Measurements from ENCODE around the gene CCDC158.

GRCh38 chr4:76457885-76458284 is 36.9 kb upstream of the CCDC158 start:
- no peak for TF ChIP-seq POLR2A (IDR thresholded peaks at IDR 0.05; ENCODE audit: low read depth, low read length)
- TF ChIP-seq RAD21 (IDR thresholded peaks at IDR 0.05; ENCODE audit: low read length): no peak
- TF ChIP-seq USF2 (IDR thresholded peaks at IDR 0.05; ENCODE audit: low read depth, low read length): no peak
- no peak for TF ChIP-seq CEBPB (IDR thresholded peaks at IDR 0.05; ENCODE audit: low read depth, low read length)
- no peak for TF ChIP-seq SMC3 (IDR thresholded peaks at IDR 0.05; ENCODE audit: low read depth, low read length)
- no peak for TF ChIP-seq CTCF (conservative IDR thresholded peaks at IDR 0.05; ENCODE audit: low read depth, low read length)
- no peak for TF ChIP-seq BHLHE40 (IDR thresholded peaks at IDR 0.05; ENCODE audit: low read depth, low read length)
- TF ChIP-seq MAZ (IDR thresholded peaks at IDR 0.05; ENCODE audit: borderline replicate concordance, low read depth, low read length): no peak
- no peak for TF ChIP-seq CHD1 (IDR thresholded peaks at IDR 0.05; ENCODE audit: low read depth, low read length)
- TF ChIP-seq MAFK (IDR thresholded peaks at IDR 0.05; ENCODE audit: low read depth, low read length): no peak
- no peak for TF ChIP-seq FOS (IDR thresholded peaks at IDR 0.05; ENCODE audit: low read depth, low read length)
- no peak for TF ChIP-seq NFE2L2 (IDR thresholded peaks at IDR 0.05; ENCODE audit: low read depth, low read length)
- no peak for TF ChIP-seq ELK1 (IDR thresholded peaks at IDR 0.05; ENCODE audit: borderline replicate concordance, low read depth, low read length)
